GM19438 (cell line): ENCODE results near the gene ANKRD37.

Experiments
- ATAC-seq: cut with Tn5 transposase; IDR thresholded peaks from one replicate; pipeline ENCODE4 v1.9.1; 2021; ENCODE audit warnings: low read depth; ENCODE audit not compliant: unreplicated experiment

Gene ANKRD37

GRCh38 chr4:185412412-185412811 lies 15.8 kb downstream of the ANKRD37 start:
- ATAC-seq, result no peak

- ATAC-seq, result no peak
Measured at GRCh38 chr4:185416955-185417354, 20.3 kb downstream of the ANKRD37 start.

- ATAC-seq, result no peak
Measured at GRCh38 chr4:185421366-185422124, 24.9 kb downstream of the ANKRD37 start.

GRCh38 chr4:185424905-185425646 lies 28.4 kb downstream of the ANKRD37 start:
- ATAC-seq, result peak; percentile 0

GRCh38 chr4:185425647-185426352 lies 29.2 kb downstream of the ANKRD37 start, which contains the start of gene UFSP2:
TSS of gene UFSP2 (minus strand) at chr4:185425964. CDS start at chr4:185425868, 96 bp downstream.
- peak; percentile 92 for ATAC-seq

- ATAC-seq, result no peak
Measured at GRCh38 chr4:185426960-185427688, 30.5 kb downstream of the ANKRD37 start.

GRCh38 chr4:185429660-185430059 lies 33.0 kb downstream of the ANKRD37 start:
- no peak for ATAC-seq

- ATAC-seq, result no peak
Measured at GRCh38 chr4:185435466-185435865, 38.8 kb downstream of the ANKRD37 start.

GRCh38 chr4:185437809-185438208 lies 41.2 kb downstream of the ANKRD37 start:
- no peak for ATAC-seq

- no peak for ATAC-seq
Measured at GRCh38 chr4:185441479-185441878, 44.8 kb downstream of the ANKRD37 start.

- no peak for ATAC-seq
Measured at GRCh38 chr4:185445209-185445608, 48.6 kb downstream of the ANKRD37 start.
